ENCODE measurements around the gene ZMYND8.
A peak's percentile ranks its signal among the peaks of the same experiment; 100 is the strongest.

Gene ZMYND8

GRCh38 chr20:47173596-47174216, 182.8 kb downstream of the ZMYND8 start:
- TF ChIP-seq CTCF (IDR thresholded peaks at IDR 0.05; ENCODE audit: borderline replicate concordance, insufficient read depth, low read depth, low read length) = 0 out of 2 replicates have a peak, but pooled peaks have one; percentile 5
- H3K4me3 ChIP-seq (ENCODE audit: low read depth, low read length) = no peak overlapping the region

GRCh38 chr20:47172579-47172978, 183.9 kb downstream of the ZMYND8 start:
- no peak for TF ChIP-seq CTCF (IDR thresholded peaks at IDR 0.05; ENCODE audit: borderline replicate concordance, insufficient read depth, low read depth, low read length)

GRCh38 chr20:47167846-47168245, 188.7 kb downstream of the ZMYND8 start:
- no peak for TF ChIP-seq CTCF (IDR thresholded peaks at IDR 0.05; ENCODE audit: borderline replicate concordance, insufficient read depth, low read depth, low read length)
- H3K4me3 ChIP-seq (ENCODE audit: low read depth, low read length) = no peak overlapping the region

More at GRCh38 chr20:47172579-47172978, 183.9 kb downstream of the ZMYND8 start:
- H3K4me3 ChIP-seq (ENCODE audit: low read depth, low read length) = no peak overlapping the region

- TF ChIP-seq CTCF (IDR thresholded peaks at IDR 0.05; ENCODE audit: borderline replicate concordance, insufficient read depth, low read depth, low read length) = no peak
- H3K4me3 ChIP-seq (ENCODE audit: low read depth, low read length) = no peak overlapping the region
Measured at GRCh38 chr20:47165376-47165865, 191.1 kb downstream of the ZMYND8 start.

- no peak overlapping the region for H3K4me3 ChIP-seq (ENCODE audit: low read depth, low read length)
- TF ChIP-seq CTCF (IDR thresholded peaks at IDR 0.05; ENCODE audit: borderline replicate concordance, insufficient read depth, low read depth, low read length) = no peak
Measured at GRCh38 chr20:47164140-47164539, 192.4 kb downstream of the ZMYND8 start.

- no peak overlapping the region for H3K4me3 ChIP-seq (ENCODE audit: low read depth, low read length)
- TF ChIP-seq CTCF (IDR thresholded peaks at IDR 0.05; ENCODE audit: borderline replicate concordance, insufficient read depth, low read depth, low read length) = no peak
Measured at GRCh38 chr20:47161411-47161810, 195.1 kb downstream of the ZMYND8 start.

- no peak overlapping the region for H3K4me3 ChIP-seq (ENCODE audit: low read depth, low read length)
- TF ChIP-seq CTCF (IDR thresholded peaks at IDR 0.05; ENCODE audit: borderline replicate concordance, insufficient read depth, low read depth, low read length) = no peak
Measured at GRCh38 chr20:47160992-47161391, 195.5 kb downstream of the ZMYND8 start.

Measured in GM12875 (cell line).